ENCODE data around the gene DHODH.

DHODH gene

GRCh38 chr16:72013888-72014581 is 5.5 kb downstream of the DHODH start:
- DNase-seq (ENCODE audit: low read depth), result no peak

GRCh38 chr16:72014675-72015074 is 6.1 kb downstream of the DHODH start:
- no peak for DNase-seq (ENCODE audit: low read depth)

DNA sequence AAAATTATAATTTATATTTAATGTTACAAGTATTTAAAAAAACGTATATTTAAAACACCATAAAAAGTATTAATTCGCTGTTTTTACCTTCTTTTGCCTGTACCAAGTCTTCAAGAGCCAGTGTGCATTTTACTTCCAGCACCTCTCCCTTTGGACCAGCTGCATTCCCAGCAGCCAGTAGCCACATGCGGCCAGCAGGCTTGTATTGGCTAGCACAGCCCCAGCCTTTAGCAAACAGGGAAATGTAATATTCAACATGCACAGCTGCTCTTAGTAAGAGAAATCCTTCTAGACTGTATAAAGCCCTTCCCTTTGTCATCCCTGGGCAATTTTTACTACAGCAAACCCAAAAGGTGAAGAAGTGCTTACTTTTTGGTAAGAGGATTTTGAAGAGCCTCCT is 6.6 kb downstream of the DHODH start:
- no peak for DNase-seq (ENCODE audit: low read depth)

DNA sequence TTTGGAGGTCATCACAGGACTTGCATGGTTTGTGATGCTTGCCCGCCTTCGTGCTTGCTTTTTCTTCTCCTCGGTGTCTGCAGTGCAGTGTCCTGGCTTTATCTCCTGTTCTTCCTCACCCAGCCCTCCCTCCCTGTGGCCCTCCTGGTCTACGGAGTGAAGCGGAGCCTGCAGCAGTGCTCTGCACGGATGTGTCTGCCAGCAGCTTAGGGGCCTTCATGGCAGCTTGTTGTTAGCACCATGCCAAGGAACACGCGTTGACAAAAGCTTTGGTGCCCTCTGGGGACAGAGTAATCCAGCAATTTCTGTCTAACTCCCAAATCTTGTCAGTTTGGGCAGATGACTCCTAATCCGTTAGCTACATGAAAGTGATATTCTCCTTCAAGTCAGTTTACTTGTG is 9.9 kb downstream of the DHODH start:
- no peak for DNase-seq (ENCODE audit: low read depth)

- no peak for DNase-seq (ENCODE audit: low read depth)
Observed at GRCh38 chr16:72021043-72021442, 12.5 kb downstream of the DHODH start.

GRCh38 chr16:72022127-72022526 is 13.6 kb downstream of the DHODH start:
- no peak for DNase-seq (ENCODE audit: low read depth)

- no peak for DNase-seq (ENCODE audit: low read depth)
Observed at GRCh38 chr16:72023962-72024361, 15.4 kb downstream of the DHODH start.

DNA sequence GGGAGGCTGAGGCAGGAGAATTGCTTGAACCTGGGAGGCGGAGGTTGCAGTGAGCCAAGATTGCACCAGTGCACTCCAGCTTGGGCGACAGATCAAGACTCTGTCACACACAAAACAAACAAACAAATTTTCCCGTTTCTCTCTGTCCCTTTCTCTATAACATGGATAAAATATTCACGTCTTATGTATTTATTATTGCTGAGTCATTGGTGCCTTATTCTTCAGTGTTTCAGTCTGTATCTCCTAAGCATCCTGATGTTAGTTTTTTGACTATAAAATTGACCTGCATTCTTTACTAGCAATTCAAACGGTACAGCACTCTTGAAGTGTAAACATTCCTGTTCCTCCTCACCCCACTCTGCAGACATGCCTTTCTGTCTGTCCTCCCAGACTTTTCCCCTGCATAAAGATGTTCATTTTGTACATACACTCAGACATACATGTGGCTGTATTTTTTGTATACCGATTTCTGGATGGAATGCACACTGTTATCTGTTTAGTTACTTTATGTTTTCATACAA is 16.4 kb downstream of the DHODH start:
- no peak for DNase-seq (ENCODE audit: low read depth)

- DNase-seq (ENCODE audit: low read depth), result no peak
Observed at GRCh38 chr16:72025404-72026114, 17.0 kb downstream of the DHODH start.

DNA sequence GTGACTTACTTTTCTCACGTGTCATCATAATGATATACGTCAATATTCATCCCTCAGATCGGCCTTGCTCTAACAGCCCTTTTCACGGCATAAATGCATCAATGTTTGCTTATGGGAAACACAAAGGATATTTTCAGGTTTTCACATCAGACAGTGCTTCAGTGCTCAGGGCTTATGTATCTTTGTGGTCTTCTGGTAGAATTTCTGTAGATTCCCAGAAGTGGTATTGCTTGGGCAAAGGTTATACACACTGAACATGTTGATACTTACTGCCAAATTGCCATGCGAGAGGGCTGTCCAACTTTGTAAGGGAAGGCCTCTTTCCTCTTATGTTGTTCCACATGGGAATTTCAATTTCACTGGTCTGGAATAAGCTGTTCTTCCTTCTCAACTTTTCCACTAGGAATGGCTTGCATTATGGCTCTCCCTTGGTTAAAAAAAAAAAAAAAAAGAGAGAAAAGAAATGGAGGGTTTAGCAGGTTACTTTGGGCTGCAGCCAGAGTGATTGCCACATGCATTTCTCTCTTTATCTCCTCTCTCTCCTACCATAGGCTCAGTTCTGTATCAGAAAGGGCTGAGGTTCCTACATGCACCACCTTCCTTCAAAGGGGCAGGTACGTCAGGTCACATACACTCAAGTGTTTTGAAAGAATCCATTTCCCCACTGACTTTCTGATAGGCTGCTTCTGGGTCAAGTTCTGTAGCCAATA is 19.3 kb downstream of the DHODH start:
- no peak for DNase-seq (ENCODE audit: low read depth)

DNA sequence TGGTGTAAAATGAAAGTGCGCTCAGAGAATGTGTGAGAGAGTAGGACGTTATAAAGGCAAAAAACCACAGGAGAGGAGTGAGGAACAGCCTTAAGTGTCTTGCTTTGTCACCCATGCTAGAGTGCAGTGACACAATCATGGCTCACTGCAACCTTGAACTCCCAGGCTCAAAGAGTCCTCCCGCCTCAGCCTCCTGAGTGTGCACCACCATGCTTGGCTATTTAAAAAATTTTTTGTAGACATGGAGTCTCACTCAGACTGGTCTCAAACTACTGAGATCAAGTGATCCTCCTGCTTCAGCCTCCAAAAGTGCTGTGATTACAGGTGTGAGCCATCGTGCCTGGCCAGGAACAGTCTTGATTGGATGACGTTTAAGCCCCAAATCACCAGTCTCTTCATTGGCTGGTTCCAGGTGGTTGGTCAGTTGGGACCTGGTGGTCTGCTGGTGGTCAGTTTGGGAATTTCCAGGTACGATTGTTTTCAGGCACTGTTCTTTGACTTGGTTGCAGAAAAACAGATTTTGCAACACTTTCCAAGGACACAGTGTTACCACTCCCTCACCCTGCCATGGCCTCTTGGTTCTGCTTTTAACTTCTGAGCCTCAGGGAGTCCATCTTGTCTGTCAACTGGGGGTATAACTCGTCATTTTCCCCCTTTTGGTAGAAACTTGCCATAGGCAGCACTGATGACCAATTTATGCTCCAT is 21.2 kb downstream of the DHODH start:
- DNase-seq (ENCODE audit: low read depth), result no peak

DNA sequence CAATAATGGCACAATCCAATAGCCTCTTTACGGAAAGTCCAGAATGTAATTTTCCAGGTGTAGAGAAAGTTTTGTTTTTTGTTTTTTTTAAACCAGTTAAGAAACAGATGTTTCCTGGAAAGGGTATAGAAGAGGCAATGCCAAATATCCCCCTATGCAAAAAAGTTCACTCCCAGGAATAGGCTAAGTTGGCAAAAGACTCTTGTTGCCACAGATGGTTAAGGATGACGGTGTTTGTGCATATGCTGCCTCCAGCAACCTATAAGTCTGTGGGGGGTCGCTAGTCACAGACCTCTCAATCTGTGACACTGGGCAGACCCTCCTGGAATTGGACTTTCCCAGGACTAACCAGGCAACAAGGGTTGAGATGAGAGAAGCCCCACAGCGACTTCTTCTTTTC is 24.9 kb downstream of the DHODH start:
- DNase-seq (ENCODE audit: low read depth), result no peak

GRCh38 chr16:72036098-72036497 is 27.6 kb downstream of the DHODH start:
- no peak for DNase-seq (ENCODE audit: low read depth)

DNA sequence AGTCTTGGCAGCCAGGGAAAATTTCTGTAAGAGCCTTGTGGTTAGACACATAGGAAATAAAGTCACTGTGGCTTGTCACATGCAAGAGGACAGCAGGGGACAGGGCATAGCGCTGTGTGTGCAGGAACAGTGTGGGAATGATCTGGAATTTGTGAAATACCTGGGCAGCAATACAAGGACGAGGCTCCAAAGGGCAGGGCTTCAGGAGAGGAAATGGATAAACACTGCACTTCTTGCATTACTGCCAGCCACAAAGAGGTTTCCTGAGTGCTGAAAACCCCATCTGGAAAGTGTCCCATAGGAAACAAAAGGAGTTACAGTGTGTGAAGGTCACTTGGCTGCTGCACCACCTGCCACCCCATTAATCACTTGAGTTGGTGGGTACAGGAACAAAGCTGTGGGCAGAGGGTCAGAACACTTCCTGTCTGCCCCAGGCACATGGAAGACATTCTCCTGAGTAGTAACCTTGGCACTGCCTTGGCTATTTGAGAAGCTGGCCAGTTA is 33.7 kb downstream of the DHODH start:
- no peak for DNase-seq (ENCODE audit: low read depth)

DNA sequence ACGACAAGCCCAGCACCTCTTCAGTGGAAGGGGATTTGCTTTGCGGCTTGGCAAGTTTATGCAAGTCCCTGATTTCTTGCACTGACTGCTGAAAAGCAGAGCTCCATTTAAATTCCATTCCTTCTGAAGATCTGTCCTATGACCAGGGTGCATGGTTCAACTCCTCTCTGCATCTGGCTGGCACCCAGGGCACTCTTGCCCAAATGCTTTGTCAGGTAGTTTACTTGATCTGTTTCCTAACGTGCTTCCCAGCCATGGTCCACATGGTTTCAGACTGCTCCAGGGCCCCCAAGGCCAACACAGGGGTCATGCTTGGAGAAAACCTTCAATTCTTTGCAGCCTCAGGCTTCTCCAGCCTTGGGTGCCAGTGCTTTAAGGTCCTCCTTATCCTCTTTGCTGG is 34.5 kb downstream of the DHODH start:
- DNase-seq (ENCODE audit: low read depth), result no peak

DNA sequence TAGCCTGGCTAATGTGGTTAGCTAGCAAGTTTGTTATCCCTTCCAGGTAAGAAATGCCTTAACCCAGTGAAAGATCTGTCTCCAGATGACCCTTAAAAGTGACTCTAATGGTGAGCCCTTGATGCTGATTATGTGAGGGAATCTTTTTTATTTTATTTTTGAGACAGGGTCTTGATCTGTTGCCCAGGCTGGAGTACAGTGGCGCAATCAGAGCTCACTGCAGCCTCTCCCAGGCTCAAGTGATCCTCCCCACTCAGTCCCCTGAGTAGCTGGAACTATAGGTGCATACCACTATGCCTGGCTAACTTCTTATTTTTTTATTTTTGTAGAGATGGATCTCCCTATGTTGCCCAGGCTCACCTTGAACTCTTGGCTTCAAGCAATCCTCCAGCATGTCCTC is 35.0 kb downstream of the DHODH start:
- no peak for DNase-seq (ENCODE audit: low read depth)

DNA sequence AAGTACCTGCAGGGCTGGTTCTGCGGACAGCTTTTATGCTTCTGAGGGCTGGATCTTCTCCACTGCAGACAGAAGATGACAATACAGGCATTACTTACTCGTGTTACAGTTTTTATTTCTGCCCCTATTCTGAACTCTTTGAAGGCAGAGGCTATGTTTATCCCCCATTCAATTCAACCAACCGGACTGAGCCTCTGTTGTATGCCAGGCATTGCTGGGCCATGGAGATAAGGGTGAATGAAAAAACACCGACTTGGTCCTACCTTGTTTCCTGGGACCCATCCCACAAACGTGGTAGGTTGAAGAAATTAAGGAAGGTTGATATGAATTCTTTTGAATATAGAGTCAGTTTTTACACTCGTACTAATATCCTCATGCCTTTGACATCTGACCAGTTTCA is 35.8 kb downstream of the DHODH start:
- DNase-seq (ENCODE audit: low read depth), result no peak

DNA sequence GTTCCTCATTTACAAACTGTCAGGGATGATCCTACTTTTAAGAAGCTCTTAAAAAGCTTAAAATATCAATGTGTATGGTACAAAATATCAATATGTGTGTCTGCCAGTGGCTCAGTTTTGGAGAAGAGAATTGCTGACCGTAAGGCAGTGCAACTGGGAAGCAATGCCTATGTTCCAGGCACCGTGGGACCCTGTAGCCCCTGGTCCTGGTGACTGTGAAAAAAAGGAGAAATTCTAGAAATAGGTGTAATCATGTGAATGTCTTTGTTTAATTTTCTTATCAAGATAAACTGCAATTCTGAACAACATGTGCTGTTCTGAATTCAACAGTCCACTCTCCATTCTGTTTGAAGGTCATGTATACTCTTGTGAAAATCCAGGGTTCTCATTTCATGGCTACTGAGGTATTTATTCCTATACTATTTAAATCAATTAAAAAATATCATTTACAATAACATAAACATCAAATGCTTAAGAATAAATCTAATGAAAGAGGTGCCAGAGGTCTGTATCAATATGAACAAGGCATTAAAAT is 36.3 kb downstream of the DHODH start:
- DNase-seq (ENCODE audit: low read depth), result no peak

GRCh38 chr16:72049110-72049509 is 40.6 kb downstream of the DHODH start:
- no peak for DNase-seq (ENCODE audit: low read depth)

GRCh38 chr16:72050769-72051464 is 42.4 kb downstream of the DHODH start:
- no peak for DNase-seq (ENCODE audit: low read depth)

GRCh38 chr16:72051818-72052217 is 43.3 kb downstream of the DHODH start:
- no peak for DNase-seq (ENCODE audit: low read depth)
